Muscle layer of duodenum (tissue), 2 donors: ENCODE measurements around the gene S100A12.
"Not testable (repeated sequence)": the region's sequence is repeated elsewhere in the genome, so short reads cannot be mapped to it uniquely, and the experiment has no call there.

Experiments
- H3K27ac ChIP-seq: one replicate; pipeline ENCODE4 v1.7.0; 2013; ENCODE audit warnings: mild to moderate bottlenecking, low read length
- H3K27me3 ChIP-seq: one replicate; pipeline ENCODE4 v1.7.0; 2013; ENCODE audit warnings: low read depth, mild to moderate bottlenecking, control low read depth, low read length
- H3K36me3 ChIP-seq, 2 donors: one replicate each; pipeline ENCODE4 v1.7.0; 2013; ENCODE audit warnings: low read length in 2 of 2, control low read depth in 1 of 2, mild to moderate bottlenecking in 1 of 2; ENCODE audit not compliant: insufficient read depth in 2 of 2, control insufficient read depth in 1 of 2
- H3K4me1 ChIP-seq, 2 donors: one replicate each; pipeline ENCODE4 v1.7.0; 2013; ENCODE audit warnings: low read length in 2 of 2, mild to moderate bottlenecking in 2 of 2, control low read depth in 1 of 2, moderate library complexity in 1 of 2; ENCODE audit not compliant: insufficient read depth in 2 of 2, control insufficient read depth in 1 of 2
- H3K4me3 ChIP-seq, 2 donors: one replicate each; pipeline ENCODE4 v1.7.0; 2013; ENCODE audit warnings: low read length in 2 of 2, low read depth in 1 of 2, mild to moderate bottlenecking in 1 of 2
- H3K9me3 ChIP-seq, 2 donors: one replicate each; pipeline ENCODE4 v1.7.0; 2013; ENCODE audit warnings: low read length in 2 of 2, control low read depth in 1 of 2, mild to moderate bottlenecking in 1 of 2; ENCODE audit not compliant: control insufficient read depth in 1 of 2
- donor health status: healthy.

Gene S100A12

DNA sequence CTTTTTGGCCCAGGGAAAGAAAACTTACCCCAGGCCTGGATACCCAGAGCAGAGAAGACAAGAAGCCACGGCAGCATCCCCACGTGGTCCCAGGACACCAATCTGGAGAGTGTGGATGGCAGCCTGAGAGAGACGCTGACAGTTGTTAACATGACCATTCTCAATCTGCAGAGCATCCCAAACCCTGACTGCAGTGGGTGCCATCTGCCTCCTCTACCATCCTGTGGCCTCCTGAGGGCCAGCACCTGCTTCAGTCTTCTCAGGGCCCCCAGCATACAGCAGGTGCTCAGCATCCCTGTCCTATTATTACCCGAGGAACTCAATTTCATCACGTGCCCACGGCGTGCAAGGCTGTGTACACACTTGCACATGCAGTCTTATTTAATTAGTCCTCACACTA lies 27.6 kb downstream of the S100A12 start:
- Histone ChIP-seq H3K27me3 (no peaks in the 10 kb centered on the region), H3K4me3 (no peak overlapping the region), H3K9me3 (no peaks in the 10 kb centered on the region), H3K36me3 (no peaks in the 10 kb centered on the region), H3K27ac (no peak overlapping the region), H3K4me1 (no peaks in the 10 kb centered on the region)

DNA sequence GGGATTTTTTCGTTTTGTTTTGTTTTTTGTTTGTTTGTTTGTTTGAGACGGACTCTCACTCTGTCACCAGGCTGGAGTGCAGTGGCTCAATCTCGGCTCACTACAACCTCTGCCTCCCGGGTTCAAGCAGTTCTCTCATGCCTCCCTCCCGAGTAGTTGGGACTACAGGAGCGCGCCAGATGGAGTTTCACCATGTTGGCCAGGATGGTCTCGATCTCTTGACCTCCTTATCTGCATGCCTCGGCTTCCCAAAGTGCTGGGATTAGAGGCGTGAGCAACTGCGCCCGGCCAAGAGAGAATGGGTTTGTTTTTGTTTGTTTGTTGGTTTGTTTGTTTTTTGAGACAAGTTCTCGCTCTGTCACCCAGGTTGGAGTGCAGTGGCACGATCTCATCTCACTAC lies 28.4 kb downstream of the S100A12 start:
- not testable (repeated sequence) for H3K36me3 ChIP-seq, H3K9me3 ChIP-seq, H3K4me1 ChIP-seq, H3K27ac ChIP-seq, H3K27me3 ChIP-seq, H3K4me3 ChIP-seq

DNA sequence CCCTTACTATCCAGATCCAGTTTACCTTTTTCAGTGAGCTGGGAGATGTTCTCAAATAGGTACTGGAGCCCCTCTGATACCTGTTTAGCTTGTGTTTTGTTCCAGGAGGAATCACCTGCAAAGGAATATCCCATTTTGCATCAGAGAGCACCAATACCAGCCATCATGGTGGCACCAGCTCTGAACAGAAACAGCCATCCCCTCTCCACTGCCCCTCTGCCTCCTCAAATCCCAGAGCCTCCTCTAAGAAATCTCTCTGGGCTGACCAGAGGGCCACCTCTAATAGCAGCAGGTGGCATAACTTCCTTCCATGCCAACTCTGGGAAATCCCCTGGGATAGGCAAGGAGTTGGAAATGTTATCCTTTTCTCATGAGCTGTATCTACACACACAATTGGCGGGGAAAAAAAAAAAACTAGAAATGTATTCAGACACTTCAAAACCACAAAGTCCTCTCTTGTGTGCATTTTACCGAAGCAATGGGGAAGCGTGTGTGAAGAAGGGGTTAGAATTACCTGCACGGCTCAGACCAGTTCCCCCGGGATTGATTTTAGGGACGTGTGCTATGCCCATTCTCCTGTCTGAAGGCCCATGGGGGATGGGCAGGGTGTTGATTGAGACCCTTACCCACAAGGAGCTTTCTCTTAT lies 29.2 kb downstream of the S100A12 start:
- Histone ChIP-seq H3K4me1 (no peaks in the 10 kb centered on the region), H3K36me3 (no peaks in the 10 kb centered on the region), H3K27ac (no peak overlapping the region), H3K27me3 (no peaks in the 10 kb centered on the region), H3K9me3 (no peaks in the 10 kb centered on the region), H3K4me3 (no peak overlapping the region)

DNA sequence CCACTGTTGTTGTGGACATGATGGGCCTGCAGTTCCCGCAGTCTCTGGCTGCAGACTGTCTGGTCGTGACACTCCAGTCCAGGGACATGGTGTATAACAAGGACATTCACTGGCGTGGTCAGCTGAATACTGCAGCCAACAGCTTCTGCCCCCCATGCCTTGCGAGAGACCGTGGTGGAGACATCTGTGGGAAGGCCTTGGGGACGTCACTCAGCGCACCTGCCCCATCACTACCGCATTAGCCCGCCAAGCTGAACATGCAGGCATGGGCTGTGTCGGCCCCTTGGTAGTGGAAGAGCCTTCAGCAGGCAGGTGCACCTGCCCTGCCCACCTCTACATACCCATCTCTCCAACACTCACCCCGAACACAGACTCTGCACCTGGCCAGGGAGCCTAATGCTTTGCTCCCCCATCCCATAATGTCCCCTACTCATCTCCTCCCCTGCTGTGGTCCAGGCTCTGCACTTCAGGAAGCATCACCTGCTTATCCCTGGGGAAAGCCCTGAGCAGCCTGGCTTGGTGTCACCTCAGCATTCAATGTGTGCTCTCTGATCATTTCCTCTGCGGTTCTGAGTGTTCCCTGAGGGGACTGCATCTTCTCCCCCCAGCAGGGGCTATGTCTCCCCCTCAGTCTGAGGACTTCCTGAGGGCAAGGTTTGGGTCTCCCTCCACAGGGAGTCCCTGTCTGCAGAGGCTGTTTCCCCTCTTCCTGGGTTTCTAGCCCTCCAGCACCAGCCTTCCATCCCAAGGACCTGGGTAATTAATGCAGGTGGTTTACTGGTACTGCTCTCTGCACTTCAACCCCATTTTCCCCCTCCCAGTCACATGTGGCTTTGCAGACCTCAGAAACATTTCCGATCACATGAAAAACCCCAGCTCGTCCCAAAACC lies 30.0 kb downstream of the S100A12 start:
- Histone ChIP-seq H3K27me3 (no peaks in the 10 kb centered on the region), H3K4me1 (no peaks in the 10 kb centered on the region), H3K27ac (no peak overlapping the region), H3K36me3 (no peaks in the 10 kb centered on the region), H3K4me3 (no peak overlapping the region), H3K9me3 (no peaks in the 10 kb centered on the region)

DNA sequence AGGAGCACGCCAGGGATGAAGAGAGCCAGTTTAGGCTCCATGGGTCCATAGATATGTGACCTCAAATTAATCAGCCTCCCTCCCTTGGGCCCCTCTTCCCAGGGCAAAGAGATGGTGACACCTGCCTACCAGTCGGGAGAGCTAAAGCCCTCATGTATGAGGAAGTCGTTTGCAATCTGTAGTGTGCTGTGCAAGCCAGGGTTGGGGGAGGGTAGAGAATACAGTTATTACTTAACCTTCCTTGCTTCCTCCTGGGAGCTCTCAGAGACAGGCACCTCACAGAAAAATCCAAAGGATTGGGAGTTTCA lies 30.7 kb downstream of the S100A12 start:
- no peaks in the 10 kb centered on the region for H3K9me3 ChIP-seq
- no peak overlapping the region for H3K27ac ChIP-seq
- no peaks in the 10 kb centered on the region for H3K4me1 ChIP-seq
- H3K36me3 ChIP-seq: no peaks in the 10 kb centered on the region
- H3K4me3 ChIP-seq: no peak overlapping the region
- no peaks in the 10 kb centered on the region for H3K27me3 ChIP-seq

DNA sequence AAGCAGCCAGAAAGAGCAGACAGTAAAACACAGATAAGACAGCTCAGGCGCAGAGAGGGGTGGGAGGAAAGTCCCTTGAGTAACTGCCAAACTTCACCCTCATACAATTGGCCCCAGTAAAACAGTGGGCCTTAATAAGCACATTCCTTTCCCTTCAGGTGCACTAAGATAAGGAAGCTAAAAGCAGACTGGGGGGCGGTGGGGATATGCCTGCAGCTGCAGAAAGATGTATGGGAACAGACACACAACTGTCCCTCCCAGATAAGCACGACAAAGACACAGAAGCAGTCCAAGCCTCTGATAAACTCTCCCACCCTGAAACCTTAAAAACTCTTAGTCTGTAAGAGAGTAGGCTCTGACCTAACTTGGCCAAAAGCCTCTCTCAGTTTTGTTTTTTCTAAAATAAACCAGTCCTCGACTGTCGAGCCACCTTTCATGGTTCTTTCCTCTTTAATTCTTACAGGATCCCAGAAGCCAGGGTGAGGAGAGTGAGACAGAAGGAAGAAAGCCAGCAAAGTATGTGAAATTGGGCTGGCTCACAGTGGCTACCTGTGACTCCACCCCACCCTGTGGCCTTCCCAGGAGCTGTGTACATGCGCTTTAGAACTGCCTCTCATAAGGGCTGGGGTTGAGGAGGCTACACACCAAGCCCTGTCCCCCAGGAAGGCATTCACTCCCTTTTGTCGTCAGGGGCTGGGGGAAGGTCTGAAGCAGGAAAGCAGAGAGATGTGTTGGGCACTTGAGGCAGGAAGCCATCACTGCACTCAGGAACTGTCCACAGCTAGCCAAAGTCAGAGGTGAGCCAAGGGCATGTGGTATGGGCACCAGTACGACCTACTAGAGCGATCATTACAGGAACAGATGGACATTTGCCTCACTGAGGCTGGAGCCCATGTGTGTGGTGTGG lies 31.4 kb downstream of the S100A12 start:
- no peaks in the 10 kb centered on the region for H3K9me3 ChIP-seq
- no peaks in the 10 kb centered on the region for H3K27me3 ChIP-seq
- no peaks in the 10 kb centered on the region for H3K4me1 ChIP-seq
- H3K27ac ChIP-seq: no peak overlapping the region
- H3K4me3 ChIP-seq: no peak overlapping the region
- no peaks in the 10 kb centered on the region for H3K36me3 ChIP-seq

DNA sequence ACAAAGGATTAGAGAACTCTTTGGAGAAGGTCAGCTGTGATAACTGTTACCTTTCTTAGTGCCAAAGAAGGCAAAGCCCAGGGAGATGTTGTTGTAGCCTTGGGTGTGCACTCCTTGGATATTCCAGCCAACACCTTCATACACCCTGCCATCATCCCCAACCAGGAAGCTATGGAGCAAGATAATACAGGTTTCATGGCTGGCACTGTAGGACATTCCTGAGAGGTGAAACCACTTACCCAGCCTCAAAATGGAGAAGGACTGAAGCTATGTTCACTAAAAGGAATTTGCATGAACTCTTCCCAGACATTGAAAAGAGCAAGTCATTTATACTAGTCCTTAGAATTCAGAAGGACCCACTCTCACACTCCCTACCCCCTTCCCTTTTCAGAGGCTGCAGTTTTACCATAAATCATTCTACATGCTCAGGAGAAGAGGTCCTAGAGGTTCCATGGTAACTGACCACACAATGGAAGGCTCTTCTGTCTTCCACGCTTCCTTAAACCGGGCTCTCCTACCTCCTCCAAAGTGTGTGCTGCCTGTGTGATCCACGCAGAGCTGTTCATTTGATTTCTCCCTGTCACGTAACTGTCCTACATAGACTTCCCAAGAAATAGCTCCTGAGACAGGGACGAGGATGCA lies 32.3 kb downstream of the S100A12 start:
- H3K4me3 ChIP-seq: no peak overlapping the region
- H3K27ac ChIP-seq: no peak overlapping the region
- no peaks in the 10 kb centered on the region for H3K9me3 ChIP-seq
- no peaks in the 10 kb centered on the region for H3K36me3 ChIP-seq
- no peaks in the 10 kb centered on the region for H3K27me3 ChIP-seq
- no peaks in the 10 kb centered on the region for H3K4me1 ChIP-seq

DNA sequence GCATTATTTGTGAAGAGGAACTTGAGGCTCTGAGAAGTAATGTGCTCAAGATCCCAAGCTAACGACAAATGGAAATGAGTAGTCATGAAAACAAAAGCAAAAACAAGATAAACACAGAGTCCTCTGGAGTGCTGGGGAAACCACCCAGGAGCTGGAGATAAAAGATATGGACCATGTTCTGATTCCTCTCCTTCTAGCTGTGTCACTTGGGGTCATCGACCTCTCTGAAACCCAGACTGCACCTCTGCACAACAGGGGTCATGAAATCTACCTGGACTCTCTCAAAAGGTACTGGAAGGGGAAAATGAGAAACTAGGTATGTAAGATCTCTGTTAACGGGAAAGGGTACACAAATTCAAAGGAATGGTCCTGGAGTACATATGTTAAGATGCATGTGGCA lies 33.2 kb downstream of the S100A12 start:
- no peaks in the 10 kb centered on the region for H3K36me3 ChIP-seq
- H3K4me3 ChIP-seq: no peak overlapping the region
- H3K4me1 ChIP-seq: no peaks in the 10 kb centered on the region
- H3K9me3 ChIP-seq: no peaks in the 10 kb centered on the region
- H3K27ac ChIP-seq: no peak overlapping the region
- no peaks in the 10 kb centered on the region for H3K27me3 ChIP-seq

DNA sequence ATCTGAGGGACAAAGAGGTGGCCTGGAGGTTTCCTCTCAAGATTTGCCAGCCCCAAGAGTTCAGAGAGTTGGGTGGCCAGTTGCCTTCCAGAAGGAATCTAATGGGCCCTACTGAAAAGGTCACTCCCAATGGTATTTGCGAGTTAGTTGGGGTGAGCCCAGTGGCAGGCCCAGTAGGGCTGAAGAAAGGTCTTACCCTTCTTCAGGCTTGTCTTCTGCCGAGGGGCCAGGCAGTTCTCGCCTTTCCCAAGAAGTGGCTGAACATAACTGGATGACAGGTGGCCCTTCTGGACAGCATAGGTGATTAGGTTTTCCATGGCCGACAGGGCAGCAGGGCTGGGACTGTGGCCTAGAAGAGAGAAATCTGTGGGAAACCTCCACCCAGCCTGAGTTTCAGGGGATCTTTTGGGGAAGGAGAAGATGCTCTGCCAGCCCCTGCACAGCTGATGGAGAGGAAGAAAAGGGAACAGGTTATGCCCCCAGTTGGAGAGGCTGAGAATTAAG lies 33.9 kb downstream of the S100A12 start:
- H3K36me3 ChIP-seq: no peaks in the 10 kb centered on the region
- H3K4me3 ChIP-seq: no peak overlapping the region
- H3K4me1 ChIP-seq: no peaks in the 10 kb centered on the region
- H3K9me3 ChIP-seq: no peaks in the 10 kb centered on the region
- no peak overlapping the region for H3K27ac ChIP-seq
- no peaks in the 10 kb centered on the region for H3K27me3 ChIP-seq

DNA sequence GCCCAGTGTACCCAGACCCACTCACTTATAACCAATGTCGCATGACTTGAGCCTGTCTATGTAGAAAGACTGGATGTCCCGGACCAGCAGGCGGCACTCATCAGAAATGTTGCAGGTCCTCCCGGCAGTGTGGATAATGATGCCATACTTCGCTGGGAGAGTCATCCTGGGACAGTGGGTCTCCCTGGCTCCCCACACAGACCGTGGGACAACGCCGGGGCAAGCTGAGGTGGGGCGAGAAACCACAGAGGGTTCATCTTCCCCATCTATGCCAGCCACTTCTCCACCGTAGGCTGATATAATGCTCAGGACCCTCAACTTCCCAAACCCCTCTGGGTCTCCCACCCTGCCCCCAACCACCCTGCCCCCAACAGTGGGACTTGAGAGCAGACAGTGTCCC lies 35.1 kb downstream of the S100A12 start:
- Histone ChIP-seq H3K4me3 (no peak overlapping the region), H3K4me1 (no peaks in the 10 kb centered on the region), H3K9me3 (no peaks in the 10 kb centered on the region), H3K36me3 (no peaks in the 10 kb centered on the region), H3K27me3 (no peaks in the 10 kb centered on the region), H3K27ac (no peak overlapping the region)

DNA sequence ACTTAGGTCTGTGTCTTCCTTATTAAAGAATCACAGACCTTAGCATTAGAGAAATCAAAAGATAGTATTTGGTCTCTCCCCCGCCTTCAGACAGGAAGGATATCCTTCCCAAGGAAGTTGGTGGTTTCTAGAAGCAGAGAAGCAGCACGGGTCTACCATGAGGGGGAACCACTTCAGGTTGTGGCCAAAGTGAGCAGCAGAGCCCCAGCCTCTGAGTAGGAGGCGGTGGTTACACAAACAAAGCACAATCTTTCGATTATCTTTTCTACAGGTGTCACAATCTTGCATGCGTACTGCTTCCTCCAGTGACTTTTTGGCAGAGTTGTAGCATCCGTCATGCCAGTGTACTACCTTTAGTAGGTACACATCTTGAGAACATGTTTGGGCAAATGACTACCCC lies 35.6 kb downstream of the S100A12 start:
- Histone ChIP-seq H3K27ac (no peak overlapping the region), H3K9me3 (no peaks in the 10 kb centered on the region), H3K36me3 (no peaks in the 10 kb centered on the region), H3K4me3 (no peak overlapping the region), H3K4me1 (no peaks in the 10 kb centered on the region), H3K27me3 (no peaks in the 10 kb centered on the region)
